Inferior parietal cortex (tissue), 1 donor: Measurements from ENCODE around the gene MAP7D1.

Source experiments
- DNase-seq: peaks from one replicate; pipeline ENCODE4 v3.0.0-alpha.2; 2016; ENCODE audit errors: extremely low spot score

The MAP7D1 gene

DNA sequence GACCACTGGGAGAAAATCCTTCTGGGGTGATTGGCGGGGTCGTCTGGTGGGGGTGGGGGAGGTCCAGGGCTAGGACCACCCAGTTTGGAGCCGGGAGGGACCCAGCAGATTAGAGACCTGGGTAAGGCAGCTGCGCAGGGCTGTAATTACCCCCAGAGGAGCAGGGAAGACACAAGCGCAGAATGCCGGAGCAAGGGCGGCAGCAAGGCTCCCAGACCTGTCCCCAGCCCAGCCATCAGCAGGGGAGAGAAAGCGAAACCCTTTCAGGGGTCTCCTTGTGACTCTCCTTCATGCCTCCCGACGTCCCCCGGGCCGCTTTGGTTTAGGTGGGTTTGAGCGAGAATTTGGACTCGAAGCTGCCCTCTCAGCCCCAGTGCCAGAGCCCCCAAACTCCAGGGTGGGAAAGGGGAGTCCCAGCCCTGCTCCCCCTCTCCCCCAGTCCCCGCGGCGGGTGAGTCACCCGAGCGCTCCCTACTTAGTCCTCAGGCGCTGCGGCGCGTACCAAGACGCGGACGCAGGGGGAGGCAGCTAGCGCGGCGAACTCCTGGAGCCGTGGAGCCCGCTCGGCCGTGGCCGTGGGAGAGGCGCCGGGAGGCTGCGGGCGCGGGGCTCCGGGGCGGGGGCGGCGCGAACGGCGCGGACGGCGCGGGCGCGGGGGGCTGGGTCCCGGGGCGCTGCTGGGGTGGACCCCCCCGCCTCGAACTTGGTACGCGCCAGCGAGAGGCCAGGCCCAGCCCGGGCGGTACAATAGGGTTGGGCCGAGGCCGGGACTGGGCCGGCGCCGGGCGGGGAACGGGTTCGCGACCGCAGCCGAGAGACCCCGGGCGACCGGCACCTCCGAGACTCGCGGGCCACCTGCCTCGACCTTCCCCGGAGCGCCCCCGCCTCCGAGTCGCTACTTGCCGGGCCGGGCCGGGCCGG, at the start of gene MAP7D1:
TSS of gene MAP7D1 (plus strand) at position 753 of the 921 bp plus-strand sequence. CDS start 258 bp downstream, outside the sequence.
- DNase-seq, result peak; percentile 82

DNA sequence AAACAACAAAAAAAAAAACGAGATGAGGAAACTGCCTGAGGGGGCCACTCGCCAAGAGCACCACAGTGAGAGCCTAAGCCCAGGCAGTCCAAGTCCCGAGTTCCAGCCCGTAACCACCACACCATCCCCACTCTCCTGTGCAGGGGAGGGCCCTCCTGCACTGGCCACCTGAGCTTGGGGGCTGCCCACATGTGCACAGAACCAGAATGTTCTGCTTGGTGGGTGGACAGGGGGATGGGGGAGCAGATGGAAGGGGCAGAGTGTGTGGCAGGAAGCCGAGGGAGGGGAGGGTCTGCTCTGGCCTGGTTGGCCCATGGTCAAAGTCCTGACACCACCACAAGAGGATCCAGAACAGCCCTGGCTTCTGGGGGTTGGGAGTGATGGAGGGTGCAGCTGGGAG, 49.7 kb upstream of the MAP7D1 start:
- no peak for DNase-seq

DNA sequence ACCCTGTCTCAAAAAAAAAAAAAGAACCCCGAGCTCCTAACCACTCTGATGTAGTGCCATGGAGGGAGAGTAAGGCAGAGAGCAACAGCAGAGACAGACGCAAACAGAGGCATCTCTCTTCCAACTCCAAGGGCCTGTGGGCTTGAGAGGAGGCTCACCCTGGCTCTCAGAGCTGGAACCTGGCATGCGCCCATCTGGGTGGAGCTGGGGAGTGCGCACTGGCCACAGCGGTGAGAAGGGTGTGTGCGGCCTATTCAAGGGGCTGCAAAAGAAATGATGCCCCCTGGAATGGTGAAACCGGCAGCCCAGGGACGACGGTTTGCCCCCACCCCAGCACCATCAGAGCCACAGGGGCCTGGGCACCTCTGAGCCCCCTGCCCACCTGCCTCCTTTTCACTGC, 48.6 kb upstream of the MAP7D1 start:
- DNase-seq, result no peak

DNA sequence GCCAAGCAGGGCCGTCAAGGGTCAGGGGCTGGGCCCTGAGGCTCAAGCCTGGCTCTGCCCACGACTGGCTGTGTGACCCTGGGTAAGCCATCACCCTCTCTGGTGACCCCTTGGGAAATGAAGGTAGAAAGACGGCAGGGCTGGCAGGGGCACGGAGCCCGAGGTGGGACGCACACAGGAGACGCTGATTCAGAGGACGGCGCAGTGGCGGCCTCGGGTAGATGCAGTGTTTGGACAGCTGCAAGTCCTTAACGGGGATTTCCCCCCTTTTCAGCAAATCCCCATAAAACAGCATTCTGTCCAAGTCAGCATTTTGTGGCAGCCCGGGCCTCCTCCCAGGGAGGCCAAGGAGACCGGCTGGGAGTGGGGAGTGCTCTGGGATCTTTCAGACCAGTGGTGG, 47.6 kb upstream of the MAP7D1 start:
- no peak for DNase-seq

DNA sequence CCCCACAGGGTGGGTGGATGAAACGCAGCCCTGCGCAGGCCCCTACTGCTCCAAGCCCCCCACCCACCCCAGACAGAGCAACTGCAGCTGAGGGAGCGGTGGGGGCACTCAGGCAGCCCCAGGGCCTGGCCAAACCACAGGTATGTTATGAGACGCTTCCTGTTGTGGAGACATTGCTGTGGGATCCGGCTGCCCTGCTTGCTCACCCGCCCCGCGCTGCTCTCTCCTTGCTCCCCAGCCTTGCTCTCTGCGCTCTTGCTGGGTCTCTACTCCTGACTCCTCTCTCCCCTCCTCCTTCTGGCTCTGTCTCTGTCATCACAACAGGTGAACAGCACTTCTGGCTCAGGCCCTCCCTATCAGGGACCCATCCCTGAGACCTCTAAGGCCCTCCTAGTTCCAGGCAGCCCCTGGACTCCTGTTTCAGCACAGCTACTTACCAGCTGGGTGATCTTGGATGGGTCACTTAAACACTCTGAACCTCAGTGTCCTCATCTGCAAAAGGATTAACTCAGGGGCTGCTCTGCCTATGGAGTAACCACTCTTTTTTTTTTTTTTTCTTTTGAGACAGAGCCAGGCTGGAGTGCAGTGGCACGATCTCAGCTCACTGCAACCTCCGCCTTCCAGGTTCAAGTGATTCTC, 46.8 kb upstream of the MAP7D1 start:
- no peak for DNase-seq

DNA sequence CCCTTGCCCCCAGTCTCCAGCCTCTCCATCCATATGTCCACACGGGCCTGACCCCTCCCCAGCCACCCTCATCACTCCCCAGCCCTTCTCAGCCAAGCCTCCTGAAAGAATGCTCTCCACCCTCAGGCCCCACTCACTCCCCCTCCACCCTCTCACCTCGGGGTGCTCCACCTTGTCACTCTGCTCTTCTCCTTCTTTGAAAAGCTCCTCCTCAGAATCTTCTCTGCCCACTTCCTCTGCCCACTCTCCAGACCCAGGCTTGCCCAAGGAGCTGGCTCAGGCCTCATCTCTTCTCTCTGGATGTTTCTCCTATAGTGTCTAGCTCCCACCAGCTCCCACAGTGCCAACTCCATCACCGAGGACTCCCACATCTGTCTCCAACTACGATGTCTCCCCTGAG, 44.8 kb upstream of the MAP7D1 start:
- DNase-seq, result no peak

DNA sequence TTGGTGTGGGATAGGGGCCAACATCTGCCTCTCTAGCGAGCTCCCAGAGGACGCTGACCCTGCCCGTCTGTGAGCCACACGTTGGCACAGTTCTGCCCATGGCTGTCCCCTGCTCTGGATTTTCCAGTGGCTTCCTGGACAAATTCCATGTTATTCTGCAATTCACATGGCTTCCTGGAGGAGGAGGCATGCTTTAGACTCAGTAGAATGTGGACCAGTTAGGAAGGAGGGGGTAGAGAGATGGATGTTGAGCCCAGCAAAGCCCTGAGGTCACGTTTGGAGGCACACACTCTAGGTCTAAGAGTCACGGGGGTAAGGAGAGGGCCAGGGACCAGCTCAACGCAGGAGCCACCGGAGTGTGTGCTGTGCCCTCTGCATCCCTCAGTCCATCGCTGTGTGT, 43.1 kb upstream of the MAP7D1 start:
- DNase-seq, result no peak

DNA sequence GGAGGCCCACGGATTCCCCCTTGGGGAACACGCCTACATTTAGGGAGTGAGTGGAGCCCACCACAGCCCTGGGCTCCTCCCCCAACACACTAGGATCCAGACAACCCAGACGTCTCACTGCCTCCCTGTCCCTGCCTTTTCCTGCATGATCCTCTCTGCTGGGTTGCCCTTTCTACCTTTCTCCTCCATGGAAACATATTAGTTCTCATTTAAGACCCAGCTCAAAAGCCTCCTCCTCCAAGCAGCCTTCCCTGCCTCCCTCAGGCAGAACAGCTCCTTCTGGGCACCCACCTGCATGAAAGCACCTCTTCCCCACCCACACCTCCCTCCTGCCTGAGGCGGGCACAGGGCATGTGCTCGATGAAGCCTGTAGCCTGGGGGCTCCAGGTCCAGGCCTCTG, 41.6 kb upstream of the MAP7D1 start:
- DNase-seq, result no peak

DNA sequence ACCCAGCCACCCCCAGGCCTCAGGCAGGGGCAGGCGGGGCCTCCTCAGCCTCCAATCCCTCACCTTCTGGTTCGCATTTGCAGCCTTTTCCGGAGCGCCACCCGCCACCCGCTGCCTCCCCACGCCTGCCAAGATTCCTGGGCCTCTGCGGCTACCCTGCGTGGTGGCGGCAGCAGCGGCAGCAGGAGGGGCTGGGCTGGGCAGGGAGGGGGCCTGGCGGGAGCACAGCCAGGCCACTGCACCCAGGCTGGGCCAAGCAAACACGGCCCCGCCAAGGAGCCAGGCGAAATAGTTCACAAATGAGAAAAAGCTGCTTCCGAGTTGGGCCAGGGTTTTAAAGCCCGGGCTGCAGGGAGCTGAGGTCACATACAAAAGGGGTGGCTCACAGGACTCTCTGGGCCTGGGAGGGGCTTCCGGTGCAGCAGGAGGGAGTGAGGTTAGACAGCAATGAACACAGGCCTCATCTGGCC, 40.7 kb upstream of the MAP7D1 start:
- no peak for DNase-seq

DNA sequence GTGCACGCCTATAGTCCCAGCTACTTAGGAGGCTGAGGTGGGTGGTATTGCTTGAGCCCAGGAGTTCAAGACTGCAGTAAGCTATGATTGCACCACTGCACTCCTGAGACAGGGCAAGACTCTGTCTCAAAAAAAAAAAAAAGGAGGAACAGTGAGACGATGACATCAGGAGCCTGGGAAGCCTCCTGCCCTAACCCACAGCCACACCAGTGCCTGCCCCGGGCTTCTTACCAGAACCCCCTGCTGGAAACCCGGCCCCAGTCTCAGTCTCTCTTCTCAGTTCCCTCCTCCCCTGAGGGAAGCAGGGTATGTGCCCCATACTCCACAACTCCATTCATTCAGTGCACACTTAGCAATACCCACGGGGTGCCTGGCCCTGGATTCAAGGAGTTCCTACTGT, 40.0 kb upstream of the MAP7D1 start:
- DNase-seq, result no peak

DNA sequence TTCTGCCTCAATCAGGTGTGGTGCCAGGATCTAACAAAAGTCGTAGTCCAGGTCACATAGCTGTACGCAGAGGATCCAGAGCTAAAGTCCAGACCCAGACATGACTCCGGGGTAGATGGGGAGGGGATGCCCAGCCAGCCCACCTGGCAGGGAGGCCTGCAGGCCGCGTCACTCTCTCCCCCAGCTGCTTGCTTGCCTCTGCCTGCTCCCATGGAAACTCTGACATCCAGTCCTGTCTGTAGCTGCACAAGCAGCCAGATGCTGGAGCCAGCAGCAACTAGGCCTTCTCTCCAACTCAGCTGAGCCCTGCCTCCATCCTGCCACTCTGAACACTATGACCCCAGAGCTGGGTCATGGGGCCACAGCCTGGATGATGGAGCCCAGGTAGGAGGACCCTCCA, 39.1 kb upstream of the MAP7D1 start:
- no peak for DNase-seq

DNA sequence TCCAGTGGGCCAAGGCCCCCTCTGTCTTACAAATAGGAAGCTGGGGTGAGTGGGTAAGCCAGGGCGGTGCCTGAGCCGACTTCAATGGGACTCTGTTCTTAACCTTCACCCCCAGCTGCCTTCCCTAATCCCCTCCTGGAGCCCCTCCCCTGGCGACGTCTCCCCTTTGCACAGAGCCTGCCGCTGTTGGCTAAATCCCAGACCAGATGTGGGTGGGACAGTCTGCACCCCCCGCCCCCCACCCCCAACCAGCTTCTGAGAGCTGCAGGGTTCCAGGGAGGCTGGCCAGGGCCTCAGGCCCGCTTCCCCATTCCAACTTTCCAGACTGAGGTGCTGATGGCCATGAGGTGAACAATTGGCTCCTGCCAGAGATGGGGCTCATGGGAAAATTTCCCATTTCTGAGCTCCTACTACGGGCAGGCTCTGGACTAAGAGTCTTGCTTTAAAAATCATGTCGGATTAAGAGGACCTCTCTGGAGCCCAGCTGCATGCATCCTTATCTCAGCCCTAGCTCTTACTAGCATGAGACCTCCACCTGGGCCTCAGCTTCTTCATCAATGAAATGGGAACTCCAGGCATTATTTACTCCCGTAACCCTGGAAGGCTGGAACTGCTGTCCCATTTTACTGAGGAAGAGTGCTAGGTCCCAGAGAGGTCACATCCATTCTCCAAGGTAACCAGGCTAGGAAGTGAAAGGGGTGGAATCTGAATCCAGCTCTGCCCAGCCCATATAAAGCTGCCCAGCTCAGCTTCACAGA, 37.3 kb upstream of the MAP7D1 start:
- DNase-seq, result no peak

DNA sequence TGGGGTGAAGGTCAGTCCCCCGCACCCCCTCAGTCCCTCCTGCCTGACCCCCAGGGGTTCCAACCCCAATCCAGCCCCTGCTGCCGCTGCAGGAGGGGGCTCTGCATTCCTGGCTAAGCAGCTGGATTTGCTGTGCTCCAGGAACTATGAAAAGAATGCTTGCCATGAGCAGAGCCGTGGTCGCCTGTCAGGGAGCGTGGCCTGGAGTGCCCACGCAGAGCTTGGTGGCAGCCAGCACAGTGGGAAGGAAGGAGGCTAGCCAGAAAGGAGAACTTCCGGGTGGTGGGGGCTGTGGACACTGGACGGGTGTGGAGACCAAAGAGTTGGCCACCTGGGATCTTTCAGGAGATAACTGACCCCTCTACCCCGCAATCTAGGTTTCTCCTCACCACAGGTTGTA, 36.5 kb upstream of the MAP7D1 start:
- no peak for DNase-seq

DNA sequence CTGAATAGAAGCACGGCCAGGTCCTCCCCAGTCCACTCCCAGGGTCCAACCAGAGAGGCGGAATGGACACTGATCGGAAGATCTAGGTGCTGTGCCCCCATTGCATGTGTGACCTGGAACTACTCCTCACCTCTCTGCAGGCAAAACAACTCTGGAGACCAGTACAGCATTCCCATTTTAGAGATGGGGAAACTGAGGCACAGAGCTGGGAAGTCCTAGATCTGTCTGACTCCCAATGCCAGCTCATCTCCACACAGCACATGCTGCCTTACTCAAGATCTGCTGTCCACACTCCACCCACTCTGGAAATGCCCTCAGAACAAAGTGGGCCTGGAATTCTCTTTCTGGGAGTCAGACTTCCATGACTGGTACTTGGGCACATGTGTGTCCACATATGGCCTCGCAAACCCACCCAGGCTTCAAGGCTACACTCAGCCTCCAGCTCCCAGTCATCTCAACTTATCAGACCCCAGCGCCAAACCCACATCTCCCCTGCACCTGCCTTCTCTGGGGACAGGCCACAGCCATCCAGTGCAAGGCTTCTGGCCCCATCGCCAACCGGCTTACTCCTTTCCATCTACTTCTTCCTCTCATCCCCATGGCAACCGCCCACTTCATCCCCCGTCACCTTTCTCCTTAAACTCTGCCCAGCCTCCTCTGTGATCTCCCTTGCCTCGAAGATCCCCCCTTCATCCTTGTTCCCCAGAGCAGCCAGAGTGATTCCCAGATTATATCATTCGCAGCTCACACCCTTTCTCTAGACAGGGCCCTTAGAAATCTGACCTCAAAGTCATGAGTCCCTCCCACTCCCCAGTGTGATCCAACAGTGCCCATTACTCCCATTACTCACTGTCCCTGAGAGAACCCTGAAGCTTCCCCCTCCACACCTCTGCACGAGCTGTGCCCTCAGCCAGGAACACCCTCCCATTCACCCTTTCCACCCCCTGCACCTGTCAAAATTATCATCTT, 33.6 kb upstream of the MAP7D1 start:
- no peak for DNase-seq

DNA sequence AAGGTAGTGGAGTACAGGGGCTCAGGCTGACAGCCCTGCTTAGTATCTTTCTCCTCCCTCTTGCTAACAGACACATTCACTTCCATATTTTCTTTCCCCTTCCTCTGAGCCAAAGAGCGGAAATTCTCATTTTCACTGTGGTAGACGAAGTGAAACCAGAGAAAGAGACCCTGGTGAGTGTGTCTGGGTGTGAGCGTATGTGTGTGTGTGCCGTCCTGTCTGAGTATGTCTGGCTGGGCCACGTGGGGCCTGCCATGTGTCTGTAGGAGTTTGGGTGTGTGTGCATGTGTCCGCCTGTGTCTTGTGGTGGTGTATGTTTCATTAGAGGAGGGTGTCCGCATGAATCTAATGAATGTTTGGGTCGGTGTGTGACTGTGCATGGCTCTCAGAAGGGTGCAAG, 32.6 kb upstream of the MAP7D1 start:
- DNase-seq, result peak; percentile 16

DNA sequence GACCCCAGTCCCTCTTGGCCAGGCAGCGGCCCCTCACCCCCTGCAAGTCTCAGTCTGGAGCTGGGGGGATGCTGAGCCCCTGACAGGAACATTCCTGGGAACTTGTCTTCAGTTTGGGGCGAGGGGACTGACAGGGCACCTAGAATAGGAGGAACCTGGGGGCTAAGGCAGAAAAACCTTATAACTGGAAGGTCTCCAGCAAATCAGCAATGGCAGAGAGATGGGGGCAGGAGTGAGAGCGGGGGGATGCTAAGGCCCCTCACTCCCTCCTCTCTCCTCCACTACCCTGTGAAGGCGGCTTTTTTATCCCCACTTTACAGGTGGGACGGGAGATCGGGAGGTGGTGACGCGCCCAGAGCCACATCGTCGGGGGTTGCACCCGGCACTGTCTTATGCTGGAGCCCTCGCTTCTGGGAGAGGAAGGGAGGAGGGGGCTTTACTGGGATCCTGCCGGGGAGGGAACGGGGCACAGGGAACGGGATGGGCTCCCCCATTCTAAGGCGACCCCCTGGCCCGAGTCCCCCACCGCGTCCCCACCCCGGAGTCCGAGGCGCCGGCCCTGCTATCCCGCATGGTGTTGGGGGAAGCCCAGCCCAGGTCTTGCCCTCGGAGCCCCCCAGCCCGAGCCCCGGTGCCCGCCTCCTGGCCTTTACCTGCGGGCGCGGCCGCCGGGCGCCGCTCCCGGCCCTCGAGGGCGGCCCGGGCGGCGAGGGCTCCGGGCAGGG, 31.4 kb upstream of the MAP7D1 start:
- DNase-seq, result no peak

DNA sequence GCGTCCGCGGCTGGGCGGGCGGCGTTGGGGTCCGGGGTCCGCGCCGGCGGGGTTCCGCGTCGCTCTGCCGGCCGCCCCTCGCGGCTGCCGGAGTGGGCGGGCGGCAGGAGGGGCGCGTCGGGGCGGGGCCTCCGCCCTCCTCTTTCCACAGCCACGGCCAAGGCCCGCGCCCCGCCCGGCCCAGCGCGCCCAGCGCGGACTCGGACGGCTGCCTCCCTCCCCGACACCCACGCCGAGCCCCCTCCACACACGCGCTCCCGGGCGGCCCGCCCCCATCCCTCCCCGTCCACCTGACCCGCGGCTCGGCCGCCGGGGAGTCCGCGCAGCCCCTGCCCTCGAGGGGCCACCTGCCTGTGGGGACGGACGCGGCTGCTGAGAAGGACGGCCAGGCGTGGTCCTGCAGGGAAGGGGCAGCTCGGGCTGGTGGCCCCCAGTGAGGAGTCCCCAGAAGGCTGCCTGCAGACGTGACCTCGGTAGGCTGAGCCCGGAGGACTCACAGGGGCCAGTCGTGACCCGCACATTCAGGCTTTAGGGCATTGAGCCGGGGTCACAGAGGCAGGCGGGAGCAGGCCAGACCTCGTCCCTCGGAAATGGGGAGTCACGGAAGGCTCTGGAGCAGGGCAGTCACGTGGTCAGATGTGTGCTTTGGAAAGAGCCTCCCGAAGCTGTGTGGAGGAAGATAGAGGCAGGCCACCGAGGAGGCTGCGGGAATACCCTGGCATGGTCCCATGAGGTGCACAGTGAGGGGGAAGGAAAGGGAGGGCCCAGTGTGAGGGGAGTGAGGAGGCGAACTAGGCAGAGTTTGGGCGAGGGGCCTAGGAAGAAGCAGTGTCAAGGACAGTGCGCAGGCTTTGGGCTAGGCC, 30.6 kb upstream of the MAP7D1 start, which contains the start of gene COL8A2:
TSS of gene COL8A2 (minus strand) at position 94 of the 863 bp plus-strand sequence. CDS start 24,980 bp downstream, outside the sequence.
- DNase-seq, result no peak

DNA sequence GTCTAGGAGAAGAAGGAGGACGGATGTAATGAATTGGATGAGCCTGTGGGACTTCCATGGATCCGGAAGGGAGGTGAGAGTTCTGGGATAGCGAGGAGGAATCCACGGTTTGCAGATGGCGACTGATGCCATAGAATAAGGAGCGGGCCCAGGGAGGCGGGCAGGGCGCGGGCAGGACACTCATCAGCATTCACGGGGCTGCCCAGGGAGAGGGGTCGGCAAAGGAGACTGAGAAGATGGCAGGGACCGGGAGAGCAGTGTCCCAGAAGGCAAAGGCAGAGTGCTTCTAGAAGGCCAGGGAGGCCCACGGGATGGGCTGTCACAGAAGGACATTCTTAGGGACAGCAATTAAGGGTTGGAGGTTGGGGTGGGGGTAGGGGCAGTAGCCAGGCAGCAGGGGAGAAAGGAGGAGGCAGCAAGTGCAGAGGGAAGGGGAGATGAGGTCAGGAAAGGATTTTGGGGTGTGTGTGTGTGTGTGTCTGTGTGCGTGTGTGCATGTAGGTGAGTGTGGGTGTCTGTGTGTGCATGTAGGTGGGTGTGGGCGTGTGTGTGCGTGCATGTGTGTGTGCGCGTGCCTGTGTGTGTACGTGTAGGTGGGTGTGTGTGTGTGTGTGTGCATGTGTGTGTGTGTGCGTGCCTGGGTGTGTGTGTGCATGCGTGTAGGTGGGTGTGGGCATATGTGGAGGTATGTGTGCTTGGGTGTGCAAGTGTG, 29.8 kb upstream of the MAP7D1 start:
- no peak for DNase-seq
